Measurements from ENCODE around the gene CNTNAP5. TPM values are rescaled to one million over a fixed set of nuclear protein-coding genes. Genes with fewer than 3 reads are reported as not detected.

Gene CNTNAP5
- total and polyA plus RNA-seq, 2 of the 13 experiments (the other 11 are each of a cell fraction or from before 2014, with no cell fraction given), result not detected

DNA sequence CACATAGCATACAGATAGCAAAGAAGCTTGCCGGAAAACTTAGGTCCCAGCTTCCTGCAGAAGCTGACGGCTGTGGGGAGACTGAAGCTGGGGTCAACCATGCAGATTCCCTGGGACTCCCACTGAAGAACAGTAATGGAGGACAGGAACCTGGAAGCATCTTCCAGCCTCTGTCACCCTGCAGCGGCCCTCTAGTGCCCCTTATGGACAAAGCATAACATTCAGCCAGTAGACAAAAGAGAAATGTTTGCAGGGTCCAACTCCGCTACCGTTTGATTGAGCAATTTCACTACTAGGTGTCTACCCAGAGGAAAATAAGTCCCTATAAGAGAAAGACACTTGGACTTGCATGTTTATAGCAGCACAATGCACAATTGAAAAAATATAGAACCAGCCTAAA is 460.6 kb downstream of the CNTNAP5 start (continued):
- TF ChIP-seq MXI1 (IDR thresholded peaks at IDR 0.05; ENCODE audit: borderline replicate concordance, low read depth, low read length), result no peak
- TF ChIP-seq, protein P1, sequence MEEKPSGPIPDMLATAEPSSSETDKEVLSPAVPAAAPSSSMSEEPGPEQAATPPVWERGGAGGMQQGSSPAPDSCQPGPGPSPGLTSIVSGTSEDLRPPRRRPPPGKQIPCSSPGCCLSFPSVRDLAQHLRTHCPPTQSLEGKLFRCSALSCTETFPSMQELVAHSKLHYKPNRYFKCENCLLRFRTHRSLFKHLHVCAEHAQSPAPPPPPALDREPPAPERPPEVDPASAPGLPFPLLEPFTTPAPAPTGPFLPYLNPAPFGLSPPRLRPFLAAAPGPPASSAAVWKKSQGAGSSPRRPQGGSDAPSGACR (CRISPR knock-in tag; IDR thresholded peaks at IDR 0.05), result no peak
- TF ChIP-seq ZNF296 (CRISPR knock-in tag; conservative IDR thresholded peaks at IDR 0.05), result no peak
- no peak for TF ChIP-seq TFDP1 (CRISPR knock-in tag; IDR thresholded peaks at IDR 0.05; ENCODE audit: borderline replicate concordance)
- peak; percentile 23; the same call in 1 of the 2 replicates for TF ChIP-seq CEBPG (CRISPR knock-in tag; IDR thresholded peaks at IDR 0.05)
- no peak for TF ChIP-seq SP4 (CRISPR knock-in tag; IDR thresholded peaks at IDR 0.05)
- TF ChIP-seq SPEN (CRISPR knock-in tag; IDR thresholded peaks at IDR 0.05; ENCODE audit: low read depth), result no peak
- TF ChIP-seq ONECUT2 (CRISPR knock-in tag; IDR thresholded peaks at IDR 0.05), result no peak
- no peak for TF ChIP-seq PRDM4 (CRISPR knock-in tag; IDR thresholded peaks at IDR 0.05; ENCODE audit: borderline replicate concordance)
- TF ChIP-seq TFDP2 (CRISPR knock-in tag; IDR thresholded peaks at IDR 0.05), result no peak
- no peak for TF ChIP-seq ZNF558 (CRISPR knock-in tag; IDR thresholded peaks at IDR 0.05; ENCODE audit: borderline replicate concordance)
- no peak for TF ChIP-seq DMTF1 (CRISPR knock-in tag; IDR thresholded peaks at IDR 0.05)
- TF ChIP-seq PITX1 (CRISPR knock-in tag; IDR thresholded peaks at IDR 0.05), result no peak
- TF ChIP-seq ZSCAN30 (CRISPR knock-in tag; IDR thresholded peaks at IDR 0.05), result no peak
- no peak for TF ChIP-seq IRX3 (CRISPR knock-in tag; IDR thresholded peaks at IDR 0.05; ENCODE audit: borderline replicate concordance, low read depth)
- TF ChIP-seq, protein P2, sequence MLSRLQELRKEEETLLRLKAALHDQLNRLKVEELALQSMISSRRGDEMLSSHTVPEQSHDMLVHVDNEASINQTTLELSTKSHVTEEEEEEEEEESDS (CRISPR knock-in tag; IDR thresholded peaks at IDR 0.05; ENCODE audit: borderline replicate concordance), result no peak
- no peak for TF ChIP-seq TEAD3 (CRISPR knock-in tag; optimal IDR thresholded peaks at IDR 0.05; ENCODE audit: borderline replicate concordance)
- peak; percentile 19; the same call in 1 of the 2 replicates for TF ChIP-seq CEBPB (IDR thresholded peaks at IDR 0.05; ENCODE audit: borderline replicate concordance, low read depth, low read length)
- TF ChIP-seq ZNF800 (CRISPR knock-in tag; IDR thresholded peaks at IDR 0.05), result no peak
- no peak for TF ChIP-seq SIN3A (IDR thresholded peaks at IDR 0.05; ENCODE audit: borderline replicate concordance, low read depth, low read length)
- peak; percentile 33; the same call in 1 of the 2 replicates for TF ChIP-seq STAG1 (CRISPR knock-in tag; IDR thresholded peaks at IDR 0.05)
